GM12878 (cell line): ENCODE measurements around the gene VBP1. TPM values are rescaled to one million over a fixed set of nuclear protein-coding genes. Genes with fewer than 3 reads are reported as not detected.

Source experiments
- ATAC-seq: fragments of 200-7000 bp; cut with Tn5 transposase; 3 replicates; pipeline ENCODE4 v1.9.1; 2020; ENCODE audit warnings: mild to moderate bottlenecking, moderate library complexity
- BruUV-seq: library from RNA; stranded (reverse); fragments of 400-500 nt; replicated peaks from 2 replicates; lab custom pipeline; 2021; lab: Mats Ljungman, UMichigan
- CTCF ChIA-PET: fragments of 300-600 bp; sonication (Branson Sonifier 250); formaldehyde crosslinking; extraction: SDS; loops from one replicate; lab custom pipeline; 2021; ENCODE audit warnings: inconsistent platforms; lab: Yijun Ruan, JAX
- POLR2A ChIA-PET: fragments of 350-600 bp; formaldehyde crosslinking; extraction: SDS; loops from one replicate; lab custom pipeline; 2021; ENCODE audit warnings: inconsistent platforms; lab: Charles Lee
- RAD21 ChIA-PET: fragments of 300-600 bp; sonication (Branson Sonifier 250); formaldehyde crosslinking; loops from one replicate; lab custom pipeline; 2023; ENCODE audit warnings: antibody characterized with exemption; ENCODE audit not compliant: unreplicated experiment; lab: Charles Lee
- SMC1A ChIA-PET: fragments of 300-600 bp; sonication (Branson Sonifier 250); formaldehyde crosslinking; loops from one replicate; lab custom pipeline; 2023; ENCODE audit not compliant: unreplicated experiment, uncharacterized antibody; lab: Charles Lee
- DNase-seq: peaks from one replicate; pipeline ENCODE4 v3.0.0-alpha.2; 2011; ENCODE audit warnings: low read depth, low spot score
- FAIRE-seq: peaks from 3 replicates; lab custom pipeline; 2011; peaks lifted over from hg19 to GRCh38; lab: Jason Lieb, UNC
- H2AFZ ChIP-seq: 2 replicates; pipeline ENCODE4 v1.6.0; 2011; ENCODE audit warnings: low read depth, low read length, control low read depth; ENCODE audit not compliant: control insufficient read depth
- H3K27ac ChIP-seq: 2 replicates; pipeline ENCODE4 v1.5.1; 2011; ENCODE audit warnings: control low read depth; ENCODE audit not compliant: control insufficient read depth, insufficient read depth
- H3K27me3 ChIP-seq, 2 experiments: replicated peaks in 1 of 2; 2 replicates each; pipeline versions ENCODE4 v1.6.0 to v1.6.1; 2011; ENCODE audit warnings: low read length in 1 of 2; ENCODE audit not compliant: control insufficient read depth in 2 of 2, insufficient read depth in 2 of 2
- H3K36me3 ChIP-seq, 2 experiments: 2 replicates each; pipeline ENCODE4 v1.5.1; 2011; ENCODE audit warnings: low read length in 1 of 2; ENCODE audit not compliant: control insufficient read depth in 2 of 2, insufficient read depth in 2 of 2
- H3K4me1 ChIP-seq: 2 replicates; pipeline ENCODE4 v1.6.1; 2011; ENCODE audit warnings: mild to moderate bottlenecking, low read length, moderate library complexity, mixed read lengths; ENCODE audit not compliant: control insufficient read depth, insufficient read depth
- H3K4me2 ChIP-seq: 2 replicates; pipeline ENCODE4 v1.6.0; 2011; ENCODE audit warnings: control low read depth; ENCODE audit not compliant: control insufficient read depth, insufficient read depth
- H3K4me3 ChIP-seq: fragments of 200-600 bp; sonication (generic); 2 replicates; pipeline ENCODE4 v1.5.1; 2016
- H3K79me2 ChIP-seq: 2 replicates; pipeline ENCODE4 v1.6.0; 2011; ENCODE audit warnings: low read length; ENCODE audit not compliant: control insufficient read depth, insufficient read depth
- H3K9ac ChIP-seq: 2 replicates; pipeline ENCODE4 v1.8.0; 2011; ENCODE audit warnings: low read length, control low read depth, mixed read lengths; ENCODE audit not compliant: control insufficient read depth, insufficient read depth
- H3K9me3 ChIP-seq: replicated peaks from 3 replicates; pipeline ENCODE4 v1.5.1; 2011; ENCODE audit warnings: mild to moderate bottlenecking, low read length; ENCODE audit not compliant: control insufficient read depth, insufficient read depth
- H4K20me1 ChIP-seq: 2 replicates; pipeline ENCODE4 v1.6.0; 2011; ENCODE audit not compliant: control insufficient read depth, insufficient read depth
- BHLHE40 ChIP-seq, 2 experiments: fragments of 450-650 bp in 1 of 2; IDR thresholded peaks; 2 replicates each; pipeline ENCODE4 v1.6.1; 2011 to 2017; ENCODE audit warnings: low read depth in 2 of 2, borderline replicate concordance in 1 of 2, improper control_type of control experiment in 1 of 2, low read length in 1 of 2, mild to moderate bottlenecking in 1 of 2
- BMI1 ChIP-seq: fragments of 450-650 bp; IDR thresholded peaks from 2 replicates; pipeline ENCODE4 v1.6.1; 2016; ENCODE audit warnings: mild to moderate bottlenecking, moderate library complexity, borderline replicate concordance
- CTCF ChIP-seq, 3 experiments: IDR thresholded peaks in 2 of 3; conservative IDR thresholded peaks in 1 of 3; 2 replicates each; pipeline ENCODE4 v1.5.1; 2011; ENCODE audit warnings: low read depth in 3 of 3, low read length in 3 of 3, mild to moderate bottlenecking in 3 of 3, control low read depth in 2 of 3, moderate library complexity in 2 of 3, inconsistent platforms in 1 of 3, mixed read lengths in 1 of 3; ENCODE audit not compliant: control insufficient read depth in 2 of 3, insufficient read depth in 1 of 3; ENCODE audit errors: extremely low read depth in 1 of 3
- E4F1 ChIP-seq: fragments of 450-650 bp; IDR thresholded peaks from 2 replicates; pipeline ENCODE4 v1.6.1; 2018; ENCODE audit warnings: borderline replicate concordance, mild to moderate bottlenecking; ENCODE audit not compliant: partially characterized antibody
- ETV6 ChIP-seq, 2 experiments: fragments of 450-650 bp in 1 of 2; IDR thresholded peaks in 1 of 2; conservative IDR thresholded peaks in 1 of 2; 2 replicates each; pipeline ENCODE4 v1.6.1; 2014; ENCODE audit warnings: antibody characterized with exemption in 1 of 2, borderline replicate concordance in 1 of 2, low read depth in 1 of 2, mild to moderate bottlenecking in 1 of 2, moderate library complexity in 1 of 2
- HDAC6 ChIP-seq: fragments of 200-600 bp; sonication (generic); IDR thresholded peaks from one replicate; pipeline ENCODE4 v1.8.0; 2017; ENCODE audit warnings: antibody characterized with exemption; ENCODE audit not compliant: unreplicated experiment
- MEF2A ChIP-seq: IDR thresholded peaks from 2 replicates; pipeline ENCODE4 v1.6.1; 2011; ENCODE audit warnings: low read depth, mild to moderate bottlenecking, low read length, moderate library complexity; ENCODE audit not compliant: insufficient read depth
- NFXL1 ChIP-seq: fragments of 450-650 bp; IDR thresholded peaks from 2 replicates; pipeline ENCODE4 v1.6.1; 2017; ENCODE audit warnings: antibody characterized with exemption, mild to moderate bottlenecking, borderline replicate concordance
- PML ChIP-seq: IDR thresholded peaks from 2 replicates; pipeline ENCODE4 v1.6.1; 2012; ENCODE audit warnings: low read length, inconsistent platforms
- POU2F2 ChIP-seq: IDR thresholded peaks from 3 replicates; pipeline ENCODE4 v1.6.1; 2011; ENCODE audit warnings: low read depth, mild to moderate bottlenecking, low read length, borderline replicate concordance
- RAD21 ChIP-seq: IDR thresholded peaks from 2 replicates; pipeline ENCODE4 v1.6.1; 2011; ENCODE audit warnings: mild to moderate bottlenecking, low read depth, low read length, moderate library complexity; ENCODE audit not compliant: insufficient read depth
- RB1 ChIP-seq: fragments of 450-650 bp; formaldehyde crosslinking; IDR thresholded peaks from 2 replicates; pipeline ENCODE4 v1.6.1; 2017; ENCODE audit warnings: mild to moderate bottlenecking, borderline replicate concordance
- RUNX3 ChIP-seq: IDR thresholded peaks from 2 replicates; pipeline ENCODE4 v1.6.1; 2012; ENCODE audit warnings: low read length, inconsistent platforms
- SIX5 ChIP-seq: IDR thresholded peaks from 2 replicates; pipeline ENCODE4 v1.6.1; 2011; ENCODE audit warnings: mild to moderate bottlenecking, low read depth, low read length, moderate library complexity; ENCODE audit not compliant: severe bottlenecking
- SMAD1 ChIP-seq: fragments of 450-650 bp; IDR thresholded peaks from 2 replicates; pipeline ENCODE4 v1.6.1; 2018; ENCODE audit warnings: mild to moderate bottlenecking, low read depth; ENCODE audit not compliant: partially characterized antibody
- SPI1 ChIP-seq: IDR thresholded peaks from 2 replicates; pipeline ENCODE4 v1.6.1; 2011; ENCODE audit warnings: low read depth, mild to moderate bottlenecking, low read length, moderate library complexity, borderline replicate concordance; ENCODE audit not compliant: insufficient read depth
- WGBS: methylation state at CpG from one replicate; pipeline ENCODE4 v1.1.6; 2016; ENCODE audit warnings: low lambda C conversion rate; ENCODE audit not compliant: insufficient replicate concordance, insufficient coverage; ENCODE audit errors: missing lambda C conversion rate; 5-methylcytosine and 5-hydroxymethylcytosine counted together
- in situ Hi-C: fragments of 300-500 bp; cut with MboI; formaldehyde crosslinking; loops from 9 replicates; pipeline ENCODE4 v1.14.3; 2018; ENCODE audit warnings: mixed read lengths
- intact Hi-C: fragments of 100-400 bp; cut with micrococcal nuclease; formaldehyde crosslinking; loops from one replicate; pipeline ENCODE4 v1.14.2; 2022; ENCODE audit not compliant: unreplicated experiment
- polyA plus RNA-seq, 11 experiments: library from polyadenylated mRNA; depleted of rRNA in 4 of 11; unstranded in 6 of 11; stranded (reverse) in 5 of 11; fragments of >200 nt; fragmentation: Nextera tagmentation in 4 of 11; fragmentation: Illumina TruSeq in 1 of 11; extraction: Ambion mirVana in 4 of 11; extraction: Trizol in 1 of 11; gene quantifications; 1 replicate in 1 of 11; 2 replicates in 10 of 11; pipeline versions ENCODE4 v1.2.1 to v1.2.3, GENCODE V29; 2011 to 2016; ENCODE audit warnings: inconsistent platforms in 2 of 11, missing spikeins in 2 of 11, low read depth in 1 of 11
- total RNA-seq, 4 experiments: library from RNA; depleted of rRNA in 3 of 4; stranded (reverse); fragments of >200 nt in 3 of 4; fragmentation: Illumina TruSeq in 1 of 4; extraction: Trizol in 1 of 4; gene quantifications; 2 replicates each; pipeline versions ENCODE4 v1.2.1 to v1.2.3, GENCODE V29; 2013 to 2021
- TF ChIP-seq, protein P1 (sequence below): IDR thresholded peaks from 2 replicates; pipeline ENCODE4 v1.6.1; 2011; ENCODE audit warnings: borderline replicate concordance, low read depth, mild to moderate bottlenecking, moderate library complexity, low read length; ENCODE audit not compliant: insufficient read depth, poor library complexity, severe bottlenecking

The VBP1 gene
- total and polyA plus RNA-seq, 10 of the 15 experiments (the other 5 are each of a cell fraction or from before 2014, with no cell fraction given), result 56.4 to 182 (median 102) TPM

DNA sequence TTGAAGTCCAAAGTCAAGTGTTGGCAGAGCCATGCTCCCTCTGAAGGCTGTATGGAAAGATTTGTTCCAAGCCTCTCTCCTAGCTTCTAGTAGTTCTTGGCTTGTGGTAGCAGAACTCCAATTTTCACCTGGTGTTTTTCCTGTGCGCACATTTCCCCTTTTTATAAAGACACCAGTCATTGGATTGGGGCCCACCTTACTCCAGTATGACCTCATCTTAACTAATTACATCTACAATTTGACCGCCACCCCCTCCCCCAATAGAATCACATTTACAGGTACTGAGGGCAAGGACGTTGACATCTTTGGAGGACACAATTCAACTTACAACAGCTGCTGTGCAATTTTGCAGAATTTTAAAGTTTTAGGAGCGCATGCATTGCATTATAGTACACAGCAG, 31.2 kb downstream of the VBP1 start (continued):
- TF ChIP-seq, protein P1, sequence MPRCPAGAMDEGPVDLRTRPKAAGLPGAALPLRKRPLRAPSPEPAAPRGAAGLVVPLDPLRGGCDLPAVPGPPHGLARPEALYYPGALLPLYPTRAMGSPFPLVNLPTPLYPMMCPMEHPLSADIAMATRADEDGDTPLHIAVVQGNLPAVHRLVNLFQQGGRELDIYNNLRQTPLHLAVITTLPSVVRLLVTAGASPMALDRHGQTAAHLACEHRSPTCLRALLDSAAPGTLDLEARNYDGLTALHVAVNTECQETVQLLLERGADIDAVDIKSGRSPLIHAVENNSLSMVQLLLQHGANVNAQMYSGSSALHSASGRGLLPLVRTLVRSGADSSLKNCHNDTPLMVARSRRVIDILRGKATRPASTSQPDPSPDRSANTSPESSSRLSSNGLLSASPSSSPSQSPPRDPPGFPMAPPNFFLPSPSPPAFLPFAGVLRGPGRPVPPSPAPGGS, result no peak
- no peak for TF ChIP-seq SIX5

DNA sequence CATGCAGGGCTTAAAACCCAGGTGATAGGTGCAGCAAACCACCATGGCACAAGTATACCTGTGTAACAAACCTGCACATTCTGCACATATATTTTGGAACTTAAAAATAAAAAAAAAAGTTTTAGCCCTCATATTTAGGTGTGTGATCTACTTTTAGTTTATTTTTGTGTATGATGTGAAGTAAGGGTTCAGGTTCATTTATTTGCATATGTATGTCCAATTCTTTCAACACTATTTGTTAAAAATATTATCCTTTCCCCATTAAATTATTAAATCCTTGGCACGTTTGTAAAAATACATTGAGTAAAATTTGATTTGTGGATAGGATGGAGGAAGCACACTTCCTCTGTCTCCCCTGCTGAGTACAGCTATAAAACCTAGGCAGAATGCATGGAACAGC, 35.1 kb downstream of the VBP1 start:
- Histone ChIP-seq H3K27me3 (no peaks in the 10 kb centered on the region), H3K4me1 (no peaks in the 10 kb centered on the region), H3K79me2 (no peaks in the 10 kb centered on the region), H3K36me3 (no peaks in the 10 kb centered on the region), H3K27ac (no peak overlapping the region), H3K4me3 (no peak overlapping the region), H3K4me2 (no peak overlapping the region), H2AFZ (no peak overlapping the region), H3K9me3 (no peaks in the 10 kb centered on the region), H3K9ac (no peak overlapping the region), H4K20me1 (no peaks in the 10 kb centered on the region)
- CTCF ChIA-PET, result no interaction called here
- DNase-seq (no peak), FAIRE-seq (no peak), ATAC-seq (no peak)
- SMC1A ChIA-PET, result no interaction called here
- RAD21 ChIA-PET, result no interaction called here
- POLR2A ChIA-PET, result no interaction called here
- intact Hi-C loops, result no loop called here
- 44% methylated on average over 1 of the region's 1 CpG for WGBS
- BruUV-seq, result no TSS peak
- in situ Hi-C loops, result no loop called here
- no peak for TF ChIP-seq E4F1
- TF ChIP-seq PML, result no peak
- TF ChIP-seq CTCF (IDR thresholded peaks at IDR 0.05 in 2 of 3, conservative IDR thresholded peaks at IDR 0.05 in 1 of 3; ENCODE audit: control insufficient read depth in 2 of 3, extremely low read depth in 1 of 3, insufficient read depth in 1 of 3, low read depth in 3 of 3, low read length in 3 of 3), result no peak
- TF ChIP-seq POU2F2, result no peak
- TF ChIP-seq BHLHE40 (IDR thresholded peaks at IDR 0.05; ENCODE audit: borderline replicate concordance in 1 of 2, low read depth in 2 of 2, low read length in 1 of 2), result no peak
- no peak for TF ChIP-seq SPI1
- no peak for TF ChIP-seq RUNX3
- TF ChIP-seq BMI1, result no peak
- no peak for TF ChIP-seq NFXL1
- TF ChIP-seq RB1, result no peak
- TF ChIP-seq HDAC6, result no peak
- no peak for TF ChIP-seq MEF2A
- TF ChIP-seq RAD21, result no peak
- no peak for TF ChIP-seq ETV6 (conservative IDR thresholded peaks at IDR 0.05 in 1 of 2, IDR thresholded peaks at IDR 0.05 in 1 of 2; ENCODE audit: borderline replicate concordance in 1 of 2, low read depth in 1 of 2)
- TF ChIP-seq SMAD1, result no peak
